Kidney capillary endothelial cell (primary cell): Measurements from ENCODE around the gene POMT2.
A peak's percentile ranks its signal among the peaks of the same experiment; 100 is the strongest.
"Not testable (repeated sequence)": the region's sequence is repeated elsewhere in the genome, so short reads cannot be mapped to it uniquely, and the experiment has no call there.

Source experiments
- DNase-seq: peaks from one replicate; pipeline ENCODE4 v3.0.0-alpha.2; 2018; ENCODE audit warnings: low spot score

POMT2 gene

DNA sequence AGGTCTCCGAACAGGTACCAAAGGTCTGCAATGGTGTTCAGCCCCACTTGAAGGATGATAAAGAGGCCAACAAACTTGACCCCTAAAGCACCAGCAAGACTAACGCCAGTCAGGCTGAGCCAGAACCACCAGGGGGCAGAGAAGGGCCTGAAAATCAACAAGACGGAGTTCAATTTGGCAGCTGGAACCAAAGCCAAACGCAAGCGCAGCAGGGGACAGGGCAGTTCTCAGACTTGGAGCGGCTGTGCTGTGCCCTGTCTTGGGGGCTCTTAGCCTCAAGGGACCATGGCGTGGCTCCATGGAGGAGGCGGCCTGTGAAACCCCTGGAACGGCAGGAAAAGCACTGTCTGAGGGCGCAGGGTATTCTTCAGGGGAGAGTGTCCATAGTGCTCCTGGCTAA, 19.6 kb downstream of the POMT2 start:
- peak; percentile 71 for DNase-seq

DNA sequence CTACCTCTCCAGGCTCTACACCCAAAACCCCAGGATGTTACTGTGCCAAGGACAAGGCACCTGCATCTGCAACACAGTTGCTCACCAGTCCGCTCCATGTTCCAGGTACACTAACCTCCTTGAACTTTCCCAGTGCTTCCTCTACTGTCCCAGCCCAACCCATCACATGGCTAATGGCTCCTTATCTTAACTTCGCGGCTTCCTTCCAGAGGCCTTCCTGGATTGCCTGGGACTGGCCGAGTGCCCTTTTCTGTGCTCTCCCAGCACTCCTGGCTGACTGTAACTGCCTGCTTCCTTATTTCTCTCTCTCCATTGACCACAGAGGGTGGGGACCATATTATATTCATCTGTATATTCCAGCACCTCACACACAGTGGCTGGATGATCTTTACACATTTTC, 20.9 kb downstream of the POMT2 start:
- no peak for DNase-seq

DNA sequence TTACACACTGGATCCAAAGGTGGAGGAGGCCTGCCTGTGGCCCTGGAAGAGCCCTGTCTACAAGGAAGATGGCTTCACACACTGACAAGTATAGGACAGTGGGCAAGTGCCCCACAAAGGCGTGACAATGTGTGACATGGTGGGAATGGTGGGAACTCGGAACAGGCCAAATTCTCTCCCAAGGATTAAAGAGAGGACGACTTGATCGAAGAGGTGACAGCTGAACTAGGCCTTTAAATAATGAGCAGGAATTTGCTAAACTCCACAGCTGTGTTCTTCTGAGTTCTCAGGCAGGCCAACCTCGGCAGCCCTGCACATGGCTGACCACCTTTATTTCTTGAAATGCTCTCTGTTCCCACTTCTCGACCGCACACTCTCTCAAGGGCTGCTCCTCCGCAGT, 23.8 kb downstream of the POMT2 start:
- no peak for DNase-seq

DNA sequence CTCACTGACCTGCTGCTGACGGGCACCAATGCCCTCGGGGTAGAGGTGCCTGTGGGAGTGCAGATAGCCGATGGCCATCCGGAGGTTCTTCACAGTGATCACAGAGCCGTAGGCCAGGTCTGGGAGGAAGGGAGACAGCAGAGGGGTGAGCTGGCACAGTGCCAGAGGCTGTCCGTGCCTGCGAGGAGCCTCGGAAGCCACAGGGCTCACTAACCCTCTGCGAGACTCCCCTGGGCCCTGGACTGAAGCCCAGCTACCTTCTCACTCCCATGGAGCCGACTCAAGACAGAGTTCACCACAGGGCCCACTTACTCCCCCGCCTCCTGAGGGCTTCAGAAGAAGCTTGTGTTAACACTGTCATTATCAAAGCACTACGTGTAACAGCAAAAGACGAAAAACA, 24.5 kb downstream of the POMT2 start:
- DNase-seq, result no peak

GRCh38 chr14:77290705-77291104, 30.0 kb downstream of the POMT2 start:
- DNase-seq, result no peak

DNA sequence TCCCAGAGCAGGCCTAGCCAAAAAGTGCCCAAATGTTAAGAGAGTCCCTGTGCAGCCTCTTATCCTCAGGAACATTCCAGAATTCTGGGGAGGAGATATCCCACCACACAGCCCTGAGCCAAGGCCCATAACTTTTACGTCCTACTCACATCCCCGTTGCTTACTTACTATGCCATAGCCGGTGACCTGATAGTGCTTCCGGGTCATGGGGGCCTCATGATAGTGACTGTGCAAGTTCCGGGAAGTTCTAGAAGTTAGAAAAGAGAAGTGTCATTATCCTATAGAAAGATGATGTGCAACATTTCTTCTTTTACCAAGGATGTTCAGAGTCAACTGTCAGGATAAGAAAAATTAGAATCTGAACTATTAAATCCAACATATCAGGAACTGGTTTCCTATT, 34.1 kb downstream of the POMT2 start:
- no peak for DNase-seq

DNA sequence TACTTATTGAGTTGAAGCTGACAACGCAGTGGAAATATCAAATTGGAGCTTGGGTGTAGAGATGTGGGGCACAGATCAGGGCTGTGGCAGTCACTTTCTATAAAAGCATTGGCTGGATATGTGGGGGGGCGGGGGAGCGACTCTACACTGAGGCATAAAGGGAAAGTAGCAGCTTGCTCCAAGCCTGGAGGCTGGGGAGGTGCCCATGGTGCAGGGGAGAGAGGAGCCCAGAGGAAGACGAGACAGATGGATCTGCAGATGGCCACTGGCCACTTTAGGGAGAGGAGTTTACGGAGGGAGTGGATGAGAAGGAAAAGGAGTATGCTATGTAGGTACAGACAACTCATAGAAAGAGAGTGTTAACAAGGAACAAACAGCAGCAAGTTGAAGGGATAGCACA, 36.2 kb downstream of the POMT2 start:
- no peak for DNase-seq

- DNase-seq, result no peak
Observed at GRCh38 chr14:77284066-77284465, 36.6 kb downstream of the POMT2 start.

- no peak for DNase-seq
Observed at GRCh38 chr14:77281852-77282410, 38.8 kb downstream of the POMT2 start.

- not testable (repeated sequence) for DNase-seq
Observed at GRCh38 chr14:77280921-77281320, 39.8 kb downstream of the POMT2 start.

DNA sequence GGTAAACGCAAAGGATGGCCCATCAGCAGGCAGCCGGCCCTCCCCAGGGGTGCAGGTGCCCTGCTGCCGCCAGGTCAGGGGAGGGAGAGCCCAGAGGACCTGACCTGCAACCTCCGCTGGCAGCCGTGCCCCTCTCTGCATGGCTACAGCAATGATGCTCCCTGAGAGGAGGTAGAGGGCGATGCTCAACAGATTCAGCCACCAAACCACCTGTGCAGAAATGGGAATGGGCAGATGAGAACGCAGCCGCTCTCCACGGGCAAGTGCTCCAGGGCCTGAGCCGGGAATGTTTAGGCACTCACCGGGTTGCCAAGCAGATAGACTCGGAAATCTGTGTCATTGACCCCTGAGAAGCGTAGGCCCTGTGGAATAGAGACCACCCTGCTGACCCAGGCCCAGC, 41.0 kb downstream of the POMT2 start:
- DNase-seq, result no peak

DNA sequence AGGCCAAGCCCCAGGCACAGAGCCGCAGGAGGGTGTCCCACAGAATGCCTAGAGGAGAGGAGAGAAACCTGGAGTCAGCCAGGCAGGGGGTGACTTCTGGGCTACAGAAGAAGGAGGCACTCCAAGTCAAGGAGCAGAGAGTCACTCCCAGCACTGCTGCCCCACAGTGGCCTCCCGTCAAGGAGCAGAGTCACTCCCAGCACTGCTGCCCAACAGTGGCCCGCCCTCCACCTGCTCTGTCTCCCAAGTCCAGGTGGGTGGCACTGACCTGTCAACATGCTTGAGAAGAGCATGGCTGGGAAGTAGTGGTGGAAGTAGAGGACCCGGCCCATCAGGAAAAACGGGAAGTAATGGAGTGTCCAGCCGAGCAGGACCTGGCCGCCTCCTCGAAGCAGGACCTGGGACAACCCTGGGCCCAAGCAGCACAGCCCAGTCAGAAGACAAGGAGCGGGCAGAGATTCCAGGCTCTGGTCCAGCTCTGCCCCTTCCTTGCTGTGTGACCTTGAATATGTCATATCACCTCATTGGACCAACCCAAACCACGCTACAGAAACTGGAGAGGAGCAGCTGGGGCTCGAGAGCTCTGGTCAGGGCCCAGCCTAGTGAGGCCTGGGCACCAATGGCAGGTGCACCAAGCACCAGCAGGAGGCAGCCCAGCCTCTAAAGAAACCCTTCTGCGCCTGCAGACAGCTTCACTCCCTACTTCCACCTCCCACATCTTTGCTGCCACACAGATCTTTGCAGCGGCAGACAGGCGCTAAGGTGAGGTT, 42.0 kb downstream of the POMT2 start:
- no peak for DNase-seq

DNA sequence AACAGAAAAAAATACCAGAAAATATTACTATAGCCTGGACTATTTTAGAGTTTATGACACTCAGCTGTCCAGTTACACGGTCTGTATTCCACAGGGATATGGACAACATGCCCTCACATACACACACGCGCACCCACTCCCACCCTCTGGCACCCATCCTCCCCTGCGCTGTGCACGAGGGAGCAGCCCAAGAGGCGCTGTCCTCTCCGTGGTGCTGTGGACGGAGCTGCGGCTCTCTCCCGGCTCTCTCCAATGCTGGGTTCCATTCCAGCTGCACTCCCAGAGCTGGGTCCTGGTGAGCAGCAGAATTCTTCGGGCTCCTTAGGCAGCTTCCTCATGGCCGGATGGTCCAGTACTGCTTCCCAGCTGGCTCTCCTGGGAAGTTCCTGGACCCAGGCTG, 43.7 kb downstream of the POMT2 start:
- DNase-seq, result no peak

- no peak for DNase-seq
Observed at GRCh38 chr14:77276295-77276935, 44.3 kb downstream of the POMT2 start.

- DNase-seq, result no peak
Observed at GRCh38 chr14:77275601-77276017, 45.1 kb downstream of the POMT2 start.

- no peak for DNase-seq
Observed at GRCh38 chr14:77275041-77275580, 45.6 kb downstream of the POMT2 start.

GRCh38 chr14:77273796-77274195, 46.9 kb downstream of the POMT2 start:
- no peak for DNase-seq

DNA sequence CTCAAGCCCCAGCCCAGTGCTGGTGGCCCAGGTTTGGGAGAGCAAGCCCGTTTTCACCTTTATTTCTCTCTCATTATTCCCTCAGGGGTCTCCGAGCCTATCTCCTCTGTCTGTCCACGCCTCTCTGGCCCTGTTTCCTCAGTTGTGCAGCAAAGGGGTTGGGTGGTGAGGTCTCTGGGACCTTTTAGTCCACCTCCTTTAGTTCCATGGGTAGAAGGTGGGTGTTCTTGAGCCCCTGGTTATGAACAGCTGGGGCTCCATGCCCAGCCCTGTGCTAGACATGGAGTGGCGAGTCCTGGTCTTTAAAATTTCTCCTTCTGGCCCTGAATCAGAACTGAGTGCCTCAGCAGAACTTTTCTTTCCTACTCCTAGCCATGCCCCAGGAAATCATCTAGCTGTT, 48.4 kb downstream of the POMT2 start:
- DNase-seq, result no peak

GRCh38 chr14:77271113-77271710, 49.5 kb downstream of the POMT2 start, which contains the start of gene NGB:
Gene NGB (minus strand): TSS chr14:77271206. CDS start chr14:77270937, 269 bp downstream.
- DNase-seq, result no peak

DNA sequence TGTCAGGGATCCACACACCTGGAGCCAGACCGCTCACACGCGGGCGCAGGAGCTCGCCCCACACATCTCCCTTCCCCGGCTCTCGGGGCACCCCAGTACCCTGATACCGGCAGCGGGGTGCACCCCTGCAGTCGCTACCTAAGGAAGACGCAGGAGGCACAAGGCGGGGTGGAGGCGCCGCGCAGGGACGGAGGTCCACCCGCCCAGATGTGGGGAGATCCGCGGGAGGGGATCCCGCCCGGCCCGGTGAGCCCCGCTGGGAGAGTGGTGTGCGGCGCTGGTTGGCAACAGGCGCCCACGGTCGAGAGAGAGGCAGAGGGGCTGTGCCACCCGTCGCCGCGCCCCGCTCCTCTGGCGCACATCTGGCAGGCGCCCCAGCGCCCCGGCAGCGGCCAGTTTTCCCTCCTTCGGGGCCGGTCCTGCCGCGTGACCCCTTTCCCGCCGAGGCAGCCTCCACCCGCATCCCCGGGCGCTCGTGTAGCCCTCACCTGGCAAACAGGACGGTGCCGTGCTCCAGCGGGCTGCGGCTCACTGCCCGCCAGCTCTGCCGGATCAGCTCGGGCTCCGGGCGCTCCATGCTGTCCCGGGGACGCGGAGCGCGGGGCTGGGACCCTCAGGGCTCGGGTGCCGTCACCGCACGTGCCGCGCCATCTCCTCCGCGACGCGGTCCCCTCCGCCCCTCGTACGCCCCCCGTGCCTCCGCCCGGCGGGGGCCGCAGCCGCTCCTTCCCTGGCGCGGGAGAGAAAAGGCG, 50.1 kb downstream of the POMT2 start:
- no peak for DNase-seq

GRCh38 chr14:77268989-77269600, 51.6 kb downstream of the POMT2 start:
- DNase-seq, result no peak
